Measurements from ENCODE around the gene NEMP1. TPM values are rescaled to one million over a fixed set of nuclear protein-coding genes. Genes with fewer than 3 reads are reported as not detected.

NEMP1 gene
- total RNA-seq, 2 experiments from 2014 or later = 76.1 to 80.6 TPM

DNA sequence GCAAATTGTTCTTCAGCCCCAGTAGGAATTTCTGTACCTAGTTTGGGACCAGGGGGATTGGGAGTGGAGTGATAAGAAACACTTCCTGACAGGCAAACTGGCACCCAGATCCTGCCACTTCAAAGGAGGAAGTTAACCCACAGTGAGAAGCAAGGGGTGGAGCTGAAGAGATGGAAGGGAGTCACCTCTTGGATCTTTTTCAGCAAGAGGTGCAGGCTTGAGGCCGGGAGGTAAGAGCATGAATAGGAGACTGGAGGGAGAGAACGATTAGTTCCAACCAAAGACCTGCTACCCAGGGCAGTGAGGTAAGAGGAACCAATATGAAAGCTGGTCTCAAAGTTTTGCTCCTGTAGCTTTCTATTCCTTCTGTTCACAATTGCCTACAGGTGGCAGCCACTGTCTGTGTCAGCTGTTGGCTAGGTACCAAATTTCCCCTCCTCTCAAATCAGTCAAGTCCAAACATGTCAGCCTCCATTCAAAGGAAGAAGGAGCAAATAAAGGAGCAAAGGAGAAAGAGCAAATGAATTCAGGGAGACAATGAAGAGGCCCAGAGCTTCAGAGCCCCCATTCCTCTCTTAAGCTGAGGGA, 47.4 kb downstream of the NEMP1 start:
- peak; percentile 39 for DNase-seq
- intact Hi-C loops (cut with micrococcal nuclease) = no loop called here
- no peak overlapping the region for H3K4me3 Mint-ChIP-seq

DNA sequence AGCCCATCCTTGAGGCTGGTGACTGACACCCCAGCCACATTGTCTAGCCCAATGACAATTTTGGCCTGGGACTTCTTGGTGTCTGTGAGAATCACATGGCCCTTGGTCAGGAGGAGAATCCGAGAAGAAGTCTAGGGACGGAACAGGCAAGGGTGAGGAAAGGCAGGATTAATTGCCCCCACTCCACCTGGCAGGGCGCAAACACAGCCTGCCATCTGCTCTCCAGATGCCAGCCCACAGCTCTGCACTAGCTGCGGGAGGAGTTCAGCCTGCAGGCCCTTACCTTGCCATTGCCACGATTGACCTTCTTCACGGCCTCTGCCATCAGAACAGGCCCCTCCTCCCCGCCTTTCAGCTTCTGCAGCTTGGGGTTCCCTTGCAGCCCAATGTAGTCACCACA, 49.1 kb downstream of the NEMP1 start:
- POLR2A ChIA-PET = interaction anchor here (1.1 kb wide), 2 partner anchors 17 to 30 kb away, joined by 3 read pairs; no protein-coding TSS in a partner anchor
- H3K36me3 Mint-ChIP-seq (ENCODE audit: low read depth) = no peaks in the 10 kb centered on the region
- intact Hi-C loops (cut with micrococcal nuclease) = no loop called here

More for the DNA sequence above, 47.4 kb downstream of the NEMP1 start:
- TF ChIP-seq, protein P1, sequence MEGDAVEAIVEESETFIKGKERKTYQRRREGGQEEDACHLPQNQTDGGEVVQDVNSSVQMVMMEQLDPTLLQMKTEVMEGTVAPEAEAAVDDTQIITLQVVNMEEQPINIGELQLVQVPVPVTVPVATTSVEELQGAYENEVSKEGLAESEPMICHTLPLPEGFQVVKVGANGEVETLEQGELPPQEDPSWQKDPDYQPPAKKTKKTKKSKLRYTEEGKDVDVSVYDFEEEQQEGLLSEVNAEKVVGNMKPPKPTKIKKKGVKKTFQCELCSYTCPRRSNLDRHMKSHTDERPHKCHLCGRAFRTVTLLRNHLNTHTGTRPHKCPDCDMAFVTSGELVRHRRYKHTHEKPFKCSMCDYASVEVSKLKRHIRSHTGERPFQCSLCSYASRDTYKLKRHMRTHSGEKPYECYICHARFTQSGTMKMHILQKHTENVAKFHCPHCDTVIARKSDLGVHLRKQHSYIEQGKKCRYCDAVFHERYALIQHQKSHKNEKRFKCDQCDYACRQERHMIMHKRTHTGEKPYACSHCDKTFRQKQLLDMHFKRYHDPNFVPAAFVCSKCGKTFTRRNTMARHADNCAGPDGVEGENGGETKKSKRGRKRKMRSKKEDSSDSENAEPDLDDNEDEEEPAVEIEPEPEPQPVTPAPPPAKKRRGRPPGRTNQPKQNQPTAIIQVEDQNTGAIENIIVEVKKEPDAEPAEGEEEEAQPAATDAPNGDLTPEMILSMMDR (IDR thresholded peaks at IDR 0.05) = no peak
- peaks cover 39% of the 10 kb centered on the region for H3K4me1 Mint-ChIP-seq (ENCODE audit: low read depth)
- no peaks in the 10 kb centered on the region for H3K27me3 Mint-ChIP-seq
- H3K27ac Mint-ChIP-seq = peak overlapping the region; percentile 26
- POLR2A ChIA-PET = interaction anchor here (0.5 to 1.6 kb wide), 8 partner anchors 11 to 48 kb away, joined by 3 to 8 read pairs (median 4); partner anchors contain the start of gene TAC3
- H3K36me3 Mint-ChIP-seq (ENCODE audit: low read depth) = no peaks in the 10 kb centered on the region
- CTCF ChIA-PET = interaction anchor here (0.8 to 3.2 kb wide), 14 partner anchors 10 to 193 kb away, joined by 3 to 22 read pairs (median 6); partner anchors contain the start of genes NEMP1 and ZBTB39
- H3K9me3 Mint-ChIP-seq = no peaks in the 10 kb centered on the region
- peak; percentile 42 for ATAC-seq

DNA sequence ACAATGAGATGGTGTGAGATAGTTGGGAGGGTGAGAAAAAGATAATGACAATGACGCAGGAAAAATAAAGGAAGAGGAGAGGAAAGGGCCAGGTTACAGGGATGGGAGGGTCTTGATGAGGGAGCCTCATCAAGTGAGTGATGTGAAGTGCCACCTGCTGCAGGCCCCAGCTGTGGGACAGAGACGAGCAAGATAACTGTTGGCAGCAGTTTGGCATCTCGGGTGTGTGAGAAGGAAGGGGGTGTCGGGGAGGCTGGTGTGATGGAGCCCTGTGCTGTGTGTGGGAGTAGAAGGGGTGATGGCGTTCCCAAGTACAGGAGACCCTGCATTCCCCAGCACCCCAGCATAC, 50.8 kb downstream of the NEMP1 start:
- TF ChIP-seq, protein P1 (IDR thresholded peaks at IDR 0.05) = no peak
- Mint-ChIP-seq H3K9me3 (no peaks in the 10 kb centered on the region), H3K4me3 (peak overlapping the region; percentile 6), H3K36me3 (ENCODE audit: low read depth) (no peaks in the 10 kb centered on the region), H3K27ac (peak overlapping the region; percentile 90), H3K4me1 (ENCODE audit: low read depth) (peaks cover 42% of the 10 kb centered on the region), H3K27me3 (no peaks in the 10 kb centered on the region)
- ChIA-PET POLR2A (interaction anchor here (0.7 to 3.7 kb wide), 8 partner anchors 9 to 270 kb away, joined by 3 to 15 read pairs (median 5); partner anchors contain the start of genes NAB2, STAT6 and ZBTB39), CTCF (interaction anchor here (0.6 to 3.1 kb wide), 13 partner anchors 10 to 217 kb away, joined by 3 to 21 read pairs (median 4); partner anchors contain the start of genes STAT6 and TAC3)
- intact Hi-C loops (cut with micrococcal nuclease) = no loop called here
- DNase-seq (peak; percentile 28), ATAC-seq (peak; percentile 61)

More for the DNA sequence above, 49.1 kb downstream of the NEMP1 start:
- CTCF ChIA-PET = interaction anchor here (0.7 to 2.6 kb wide), 3 partner anchors 22 to 40 kb away, joined by 3 to 20 read pairs (median 6); no protein-coding TSS in a partner anchor
- ATAC-seq (no peak), DNase-seq (no peak)
- Mint-ChIP-seq H3K4me3 (no peak overlapping the region), H3K9me3 (no peaks in the 10 kb centered on the region), H3K4me1 (ENCODE audit: low read depth) (peaks cover 42% of the 10 kb centered on the region), H3K27ac (no peak overlapping the region), H3K27me3 (no peaks in the 10 kb centered on the region)
- TF ChIP-seq, protein P1 (IDR thresholded peaks at IDR 0.05) = no peak

DNA sequence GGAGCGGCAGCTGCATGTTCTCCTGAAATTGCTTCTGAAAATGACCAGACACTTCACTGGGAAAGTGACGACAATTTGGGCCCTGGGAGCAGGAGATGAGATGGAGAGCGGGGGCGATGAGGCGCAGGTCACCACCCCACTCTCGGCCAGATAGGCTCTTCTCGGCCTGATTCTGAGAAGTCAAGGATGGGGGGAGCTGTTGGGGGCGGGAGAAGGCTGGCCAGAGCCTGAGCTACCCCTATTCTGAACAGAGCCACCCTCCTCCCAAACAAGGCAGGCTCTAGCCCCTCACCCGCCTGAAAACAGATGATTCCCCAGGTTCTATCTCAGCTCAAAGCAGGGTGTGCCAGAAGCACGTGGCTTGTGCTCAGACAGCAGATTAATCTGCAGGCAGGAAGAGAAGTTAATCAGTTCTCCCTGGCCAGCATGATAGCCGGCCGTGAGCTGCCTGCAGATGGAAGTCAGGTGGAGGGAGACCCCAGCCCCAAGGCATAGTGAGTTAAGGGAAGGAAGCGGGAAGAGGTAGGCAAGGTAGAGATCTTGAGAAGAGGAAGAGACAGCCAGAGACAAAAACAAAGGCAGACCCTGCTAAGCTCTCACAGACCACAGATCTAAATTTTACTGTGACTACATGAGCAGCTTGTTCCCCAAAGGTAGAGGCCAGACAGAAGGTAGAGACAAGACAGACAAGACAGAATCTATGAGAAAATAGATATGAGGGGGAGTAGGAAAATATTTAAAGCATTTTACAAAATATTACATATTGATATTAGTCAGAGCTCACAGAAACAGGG, 51.4 kb downstream of the NEMP1 start:
- peak overlapping the region; percentile 6 for H3K4me3 Mint-ChIP-seq
- DNase-seq = no peak
- ATAC-seq = peak; percentile 74
- TF ChIP-seq, protein P1 (IDR thresholded peaks at IDR 0.05) = no peak
- peak overlapping the region; percentile 90 for H3K27ac Mint-ChIP-seq
- no peaks in the 10 kb centered on the region for H3K9me3 Mint-ChIP-seq
- ChIA-PET POLR2A (interaction anchor here (0.6 to 3.7 kb wide), 11 partner anchors 8 to 270 kb away, joined by 3 to 15 read pairs (median 4); partner anchors contain the start of genes NAB2, STAT6 and ZBTB39), CTCF (interaction anchor here (0.6 to 3.1 kb wide), 13 partner anchors 9 to 212 kb away, joined by 3 to 21 read pairs (median 4); partner anchors contain the start of genes STAT6 and TAC3)
- intact Hi-C loops (cut with micrococcal nuclease) = no loop called here
- H3K36me3 Mint-ChIP-seq (ENCODE audit: low read depth) = no peaks in the 10 kb centered on the region
- H3K4me1 Mint-ChIP-seq (ENCODE audit: low read depth) = peaks cover 42% of the 10 kb centered on the region
- no peaks in the 10 kb centered on the region for H3K27me3 Mint-ChIP-seq
